GM21423 (cell line): ENCODE measurements around the gene OR51G1.
"Not testable (repeated sequence)": the region's sequence is repeated elsewhere in the genome, so short reads cannot be mapped to it uniquely, and the experiment has no call there.

Source experiments
- ATAC-seq: cut with Tn5 transposase; IDR thresholded peaks from one replicate; pipeline ENCODE4 v1.9.1; 2021; ENCODE audit warnings: mild to moderate bottlenecking, moderate library complexity; ENCODE audit not compliant: unreplicated experiment

OR51G1 gene

GRCh38 chr11:4924239-4924638, at the start of gene OR51G1:
Gene OR51G1 (minus strand): TSS chr11:4924339. CDS start chr11:4924339, 0 bp downstream.
- ATAC-seq = no peak

- ATAC-seq = no peak
Measured at GRCh38 chr11:4962816-4963215, 38.7 kb upstream of the OR51G1 start.

GRCh38 chr11:4960877-4961276, 36.7 kb upstream of the OR51G1 start:
- no peak for ATAC-seq

- ATAC-seq = no peak
Measured at GRCh38 chr11:4957396-4957795, 33.3 kb upstream of the OR51G1 start.

GRCh38 chr11:4955613-4956012, 31.5 kb upstream of the OR51G1 start, which contains the start of gene OR51A2:
Gene OR51A2 (minus strand): TSS chr11:4955713. CDS start chr11:4955713, 0 bp downstream.
- ATAC-seq = not testable (repeated sequence)

GRCh38 chr11:4947505-4947904, 23.4 kb upstream of the OR51G1 start, which contains the start of gene OR51A4:
Gene OR51A4 (minus strand): TSS chr11:4947605. CDS start chr11:4947100, 505 bp downstream.
- no peak for ATAC-seq

GRCh38 chr11:4936745-4937144, 12.6 kb upstream of the OR51G1 start:
- no peak for ATAC-seq

GRCh38 chr11:4932751-4933150, 8.6 kb upstream of the OR51G1 start:
- ATAC-seq = no peak

GRCh38 chr11:4926608-4927007, 2.5 kb upstream of the OR51G1 start:
- ATAC-seq = no peak

GRCh38 chr11:4922304-4922703, 1.8 kb downstream of the OR51G1 start:
- no peak for ATAC-seq

- no peak for ATAC-seq
Measured at GRCh38 chr11:4921796-4922195, 2.3 kb downstream of the OR51G1 start.

- no peak for ATAC-seq
Measured at GRCh38 chr11:4919250-4919649, 4.9 kb downstream of the OR51G1 start, which contains the start of gene OR51G2. Gene OR51G2 (minus strand): TSS chr11:4919350. CDS start chr11:4915663, 3,687 bp downstream.

GRCh38 chr11:4916581-4916980, 7.6 kb downstream of the OR51G1 start:
- no peak for ATAC-seq

GRCh38 chr11:4903484-4903883, 20.7 kb downstream of the OR51G1 start, which contains the start of gene OR51A7:
Gene OR51A7 (plus strand): TSS chr11:4903783. CDS start chr11:4907370, 3,587 bp downstream.
- ATAC-seq = no peak

GRCh38 chr11:4891996-4892640, 32.0 kb downstream of the OR51G1 start:
- ATAC-seq = no peak

- no peak for ATAC-seq
Measured at GRCh38 chr11:4890279-4890678, 33.9 kb downstream of the OR51G1 start.

GRCh38 chr11:4887591-4887990, 36.5 kb downstream of the OR51G1 start:
- ATAC-seq = no peak

GRCh38 chr11:4886186-4886585, 38.0 kb downstream of the OR51G1 start:
- no peak for ATAC-seq

- ATAC-seq = no peak
Measured at GRCh38 chr11:4884361-4884760, 39.8 kb downstream of the OR51G1 start.

GRCh38 chr11:4882543-4882942, 41.6 kb downstream of the OR51G1 start:
- ATAC-seq = no peak

GRCh38 chr11:4881860-4882500, 42.2 kb downstream of the OR51G1 start, which contains the start of gene OR51T1:
Gene OR51T1 (plus strand): TSS chr11:4881900. CDS start chr11:4881900, 0 bp downstream.
- no peak for ATAC-seq

GRCh38 chr11:4881188-4881587, 43.0 kb downstream of the OR51G1 start:
- ATAC-seq = no peak
